ENCODE data around the gene TSKU.

Gene TSKU

DNA sequence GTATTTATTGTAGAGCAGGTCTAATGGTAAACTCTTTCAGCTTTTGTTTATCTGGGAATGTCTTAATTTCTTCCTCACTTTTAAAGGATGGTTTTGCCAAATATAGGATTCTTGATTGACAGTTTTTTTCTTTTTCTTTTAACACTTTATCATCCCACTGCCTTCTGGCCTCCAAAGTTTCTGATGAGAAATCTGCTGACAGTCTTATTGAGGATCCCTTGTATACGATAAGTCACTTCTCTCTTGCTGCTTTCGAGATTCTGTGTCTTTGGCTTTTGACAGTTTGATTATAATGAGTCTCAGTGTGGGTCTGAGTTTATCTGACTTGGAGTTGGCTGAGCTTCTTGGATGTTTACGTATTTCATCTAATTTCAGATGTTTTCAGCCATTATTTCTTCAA is 6.7 kb upstream of the TSKU start:
- no peak for DNase-seq (ENCODE audit: low read depth in 2 of 2)
- no peak overlapping the region for H3K4me3 ChIP-seq (replicated peaks in 1 of 2; ENCODE audit: low read depth in 2 of 2, low read length in 2 of 2)
- TF ChIP-seq, protein P1, sequence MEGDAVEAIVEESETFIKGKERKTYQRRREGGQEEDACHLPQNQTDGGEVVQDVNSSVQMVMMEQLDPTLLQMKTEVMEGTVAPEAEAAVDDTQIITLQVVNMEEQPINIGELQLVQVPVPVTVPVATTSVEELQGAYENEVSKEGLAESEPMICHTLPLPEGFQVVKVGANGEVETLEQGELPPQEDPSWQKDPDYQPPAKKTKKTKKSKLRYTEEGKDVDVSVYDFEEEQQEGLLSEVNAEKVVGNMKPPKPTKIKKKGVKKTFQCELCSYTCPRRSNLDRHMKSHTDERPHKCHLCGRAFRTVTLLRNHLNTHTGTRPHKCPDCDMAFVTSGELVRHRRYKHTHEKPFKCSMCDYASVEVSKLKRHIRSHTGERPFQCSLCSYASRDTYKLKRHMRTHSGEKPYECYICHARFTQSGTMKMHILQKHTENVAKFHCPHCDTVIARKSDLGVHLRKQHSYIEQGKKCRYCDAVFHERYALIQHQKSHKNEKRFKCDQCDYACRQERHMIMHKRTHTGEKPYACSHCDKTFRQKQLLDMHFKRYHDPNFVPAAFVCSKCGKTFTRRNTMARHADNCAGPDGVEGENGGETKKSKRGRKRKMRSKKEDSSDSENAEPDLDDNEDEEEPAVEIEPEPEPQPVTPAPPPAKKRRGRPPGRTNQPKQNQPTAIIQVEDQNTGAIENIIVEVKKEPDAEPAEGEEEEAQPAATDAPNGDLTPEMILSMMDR (IDR thresholded peaks at IDR 0.05; ENCODE audit: low read depth, low read length) = no peak

DNA sequence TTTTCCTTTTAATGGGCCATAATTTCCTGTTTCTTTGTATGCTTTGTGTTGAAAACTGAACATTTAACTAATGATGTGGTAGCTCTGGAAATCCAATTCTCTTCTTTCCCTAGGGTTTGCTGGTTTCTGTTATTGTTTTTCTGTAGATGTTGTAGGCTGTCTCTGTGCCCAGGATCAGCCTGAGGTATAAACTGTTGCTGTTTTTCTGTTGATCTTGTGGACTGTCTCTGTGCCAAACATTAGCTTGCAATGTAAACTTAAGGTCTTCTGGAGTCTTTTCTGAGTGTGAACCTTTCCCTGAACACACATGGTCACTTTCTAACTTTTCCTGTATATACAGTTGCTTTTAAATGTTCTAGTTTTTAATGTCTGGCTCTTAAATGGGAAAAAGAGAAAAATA is 5.9 kb upstream of the TSKU start:
- H3K4me3 ChIP-seq (replicated peaks in 1 of 2; ENCODE audit: low read depth in 2 of 2, low read length in 2 of 2) = no peak overlapping the region
- no peak for DNase-seq (ENCODE audit: low read depth in 2 of 2)
- TF ChIP-seq, protein P1 (IDR thresholded peaks at IDR 0.05; ENCODE audit: low read depth, low read length) = no peak

DNA sequence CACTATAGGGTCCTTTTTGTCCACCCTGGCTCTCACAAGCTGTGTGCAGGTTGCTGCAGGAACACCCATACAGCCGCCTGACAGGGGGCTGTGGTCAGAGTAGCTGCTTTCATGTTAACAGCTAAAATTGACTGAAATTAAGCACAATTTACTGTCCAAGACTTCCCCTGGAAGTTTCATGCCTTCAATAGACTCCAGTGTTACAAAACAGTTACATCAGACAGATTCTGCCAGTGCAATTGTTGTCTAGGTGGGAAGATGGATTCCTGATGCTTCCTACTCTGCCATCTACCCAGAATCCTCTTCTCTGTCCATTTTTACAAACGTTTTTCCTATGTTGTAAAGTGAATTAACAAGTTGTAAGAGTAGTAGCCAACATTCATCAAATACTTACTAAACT is 5.3 kb upstream of the TSKU start:
- TF ChIP-seq, protein P1 (IDR thresholded peaks at IDR 0.05; ENCODE audit: low read depth, low read length) = no peak
- no peak overlapping the region for H3K4me3 ChIP-seq (replicated peaks in 1 of 2; ENCODE audit: low read depth in 2 of 2, low read length in 2 of 2)
- DNase-seq (ENCODE audit: low read depth in 2 of 2) = no peak

DNA sequence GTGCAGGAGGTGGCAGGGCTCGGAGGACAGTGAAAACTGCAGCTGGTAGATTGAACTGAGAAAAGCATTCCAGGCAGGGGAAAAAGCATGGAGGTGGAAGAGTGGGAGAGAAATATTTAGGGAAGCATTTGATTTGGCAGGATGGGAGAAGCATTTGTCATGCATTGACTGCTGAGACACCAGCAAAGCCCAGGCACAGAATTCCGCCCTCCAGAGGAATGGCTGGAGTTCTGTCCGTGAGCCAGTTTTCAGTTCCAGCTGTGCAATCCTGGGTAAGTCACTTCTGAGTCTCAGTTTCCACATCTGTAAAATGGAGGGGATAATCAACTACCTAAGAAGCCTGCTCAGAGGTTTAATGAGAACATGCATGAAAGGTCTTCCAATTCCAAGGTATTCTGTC is 4.3 kb upstream of the TSKU start:
- TF ChIP-seq, protein P1 (IDR thresholded peaks at IDR 0.05; ENCODE audit: low read depth, low read length) = no peak
- DNase-seq (ENCODE audit: low read depth in 2 of 2) = no peak
- no peak overlapping the region for H3K4me3 ChIP-seq (replicated peaks in 1 of 2; ENCODE audit: low read depth in 2 of 2, low read length in 2 of 2)

DNA sequence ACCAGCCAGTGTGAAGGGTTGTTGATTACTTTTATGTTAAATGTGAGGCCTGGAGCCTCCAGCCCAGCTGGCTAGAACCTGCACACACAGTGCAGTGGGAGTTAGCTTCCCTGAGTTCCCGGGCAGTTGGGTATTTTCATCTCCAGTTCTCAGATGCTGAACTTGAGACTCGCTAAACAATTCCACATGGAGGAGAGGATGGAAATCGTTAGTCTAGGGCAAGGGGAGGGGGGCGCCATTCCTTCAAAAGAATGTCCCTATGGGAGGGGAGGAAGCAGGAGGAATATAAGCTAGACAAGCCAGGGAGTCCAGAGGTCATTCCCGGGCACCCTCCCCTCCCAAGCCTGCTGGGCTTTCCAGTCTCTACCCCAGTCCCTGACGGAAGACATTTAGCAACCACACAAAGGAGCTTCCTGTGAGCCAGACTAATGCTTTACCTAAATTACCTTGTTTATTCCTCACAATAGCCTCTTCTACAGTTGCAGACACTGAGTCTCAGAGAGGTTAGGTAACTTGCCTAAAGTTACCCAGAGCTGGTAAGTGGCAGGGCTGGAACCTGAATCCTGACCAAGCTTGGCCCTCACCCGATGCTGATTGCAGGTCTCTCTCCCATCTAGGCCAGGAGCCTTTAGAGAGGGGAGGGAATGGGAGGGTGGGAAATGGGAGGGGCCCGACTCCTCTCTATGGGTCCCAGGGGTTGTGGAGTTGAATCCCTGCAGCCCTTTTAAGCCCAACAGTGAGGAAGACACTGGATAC is 1.9 kb upstream of the TSKU start:
- TF ChIP-seq, protein P1 (IDR thresholded peaks at IDR 0.05; ENCODE audit: low read depth, low read length) = no peak

DNA sequence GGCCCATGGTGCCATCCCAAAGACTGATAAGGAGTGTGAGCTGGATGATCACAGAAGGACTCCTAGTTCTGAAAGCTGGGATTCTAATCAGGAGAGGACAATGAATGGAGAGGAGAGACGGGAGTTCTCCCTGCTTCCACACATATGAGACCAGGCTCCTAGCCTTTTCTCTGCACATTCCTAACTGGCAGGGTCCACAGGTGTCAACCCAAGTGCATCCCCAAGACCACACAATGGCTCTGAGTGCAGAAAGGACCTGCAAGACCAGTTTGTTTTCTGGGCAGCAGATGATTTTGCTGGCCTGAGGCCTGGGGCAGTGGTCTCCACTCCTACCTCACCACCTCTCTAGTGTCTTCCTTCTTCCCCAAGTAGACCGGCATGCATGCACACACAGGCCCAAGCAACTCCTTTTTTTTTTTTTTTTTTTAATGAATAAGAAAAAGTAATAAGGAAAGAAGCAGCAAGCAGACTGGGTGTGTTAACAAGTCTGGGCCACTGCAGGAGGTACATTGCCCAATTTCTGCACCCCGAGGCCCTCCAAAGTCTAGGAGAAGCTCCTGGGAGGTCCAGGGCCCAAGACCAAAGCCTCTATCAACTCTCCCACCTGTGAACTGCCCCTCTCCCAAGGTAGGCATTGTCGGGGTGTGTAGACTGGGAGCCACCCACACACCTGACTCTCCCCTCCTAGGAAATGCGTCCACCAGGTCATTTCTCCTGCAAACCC is 1.2 kb upstream of the TSKU start:
- DNase-seq (ENCODE audit: low read depth in 2 of 2) = no peak
- H3K4me3 ChIP-seq (replicated peaks in 1 of 2; ENCODE audit: low read depth in 2 of 2, low read length in 2 of 2) = peak overlapping the region; percentile 51 to 75
- TF ChIP-seq, protein P1 (IDR thresholded peaks at IDR 0.05; ENCODE audit: low read depth, low read length) = no peak

More for the DNA sequence above, 1.9 kb upstream of the TSKU start:
- H3K4me3 ChIP-seq (replicated peaks in 1 of 2; ENCODE audit: low read depth in 2 of 2, low read length in 2 of 2) = no peak overlapping the region
- no peak for DNase-seq (ENCODE audit: low read depth in 2 of 2)

Data from cardiac fibroblast (primary cell).